GM06990 (cell line): ENCODE measurements around the gene ITGB5.

Experiments used
- DNase-seq: peaks from one replicate; pipeline ENCODE4 v3.0.0-alpha.2; 2011; ENCODE audit not compliant: insufficient read length; ENCODE audit errors: extremely low read depth
- H3K27me3 ChIP-seq: replicated peaks from 2 replicates; pipeline ENCODE4 v1.6.0; 2011; ENCODE audit warnings: low read length; ENCODE audit not compliant: control insufficient read depth, insufficient read depth
- H3K36me3 ChIP-seq: 2 replicates; pipeline ENCODE4 v1.5.1; 2011; ENCODE audit warnings: low read length; ENCODE audit not compliant: control insufficient read depth, insufficient read depth
- H3K4me3 ChIP-seq: replicated peaks from 2 replicates; pipeline ENCODE4 v1.5.1; 2011; ENCODE audit warnings: low read depth, mild to moderate bottlenecking, control low read depth, low read length
- TF ChIP-seq, protein P1 (sequence below): IDR thresholded peaks from 2 replicates; pipeline ENCODE4 v1.5.1; 2011; ENCODE audit warnings: low read length, control low read depth, mild to moderate bottlenecking, inconsistent platforms; ENCODE audit not compliant: insufficient read depth, poor library complexity, severe bottlenecking

Gene ITGB5

GRCh38 chr3:124878561-124879336, 8.4 kb downstream of the ITGB5 start:
- Histone ChIP-seq H3K36me3 (no peaks in the 10 kb centered on the region), H3K4me3 (no peak overlapping the region), H3K27me3 (no peaks in the 10 kb centered on the region)
- TF ChIP-seq, protein P1, sequence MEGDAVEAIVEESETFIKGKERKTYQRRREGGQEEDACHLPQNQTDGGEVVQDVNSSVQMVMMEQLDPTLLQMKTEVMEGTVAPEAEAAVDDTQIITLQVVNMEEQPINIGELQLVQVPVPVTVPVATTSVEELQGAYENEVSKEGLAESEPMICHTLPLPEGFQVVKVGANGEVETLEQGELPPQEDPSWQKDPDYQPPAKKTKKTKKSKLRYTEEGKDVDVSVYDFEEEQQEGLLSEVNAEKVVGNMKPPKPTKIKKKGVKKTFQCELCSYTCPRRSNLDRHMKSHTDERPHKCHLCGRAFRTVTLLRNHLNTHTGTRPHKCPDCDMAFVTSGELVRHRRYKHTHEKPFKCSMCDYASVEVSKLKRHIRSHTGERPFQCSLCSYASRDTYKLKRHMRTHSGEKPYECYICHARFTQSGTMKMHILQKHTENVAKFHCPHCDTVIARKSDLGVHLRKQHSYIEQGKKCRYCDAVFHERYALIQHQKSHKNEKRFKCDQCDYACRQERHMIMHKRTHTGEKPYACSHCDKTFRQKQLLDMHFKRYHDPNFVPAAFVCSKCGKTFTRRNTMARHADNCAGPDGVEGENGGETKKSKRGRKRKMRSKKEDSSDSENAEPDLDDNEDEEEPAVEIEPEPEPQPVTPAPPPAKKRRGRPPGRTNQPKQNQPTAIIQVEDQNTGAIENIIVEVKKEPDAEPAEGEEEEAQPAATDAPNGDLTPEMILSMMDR: no peak
- no peak for DNase-seq

DNA sequence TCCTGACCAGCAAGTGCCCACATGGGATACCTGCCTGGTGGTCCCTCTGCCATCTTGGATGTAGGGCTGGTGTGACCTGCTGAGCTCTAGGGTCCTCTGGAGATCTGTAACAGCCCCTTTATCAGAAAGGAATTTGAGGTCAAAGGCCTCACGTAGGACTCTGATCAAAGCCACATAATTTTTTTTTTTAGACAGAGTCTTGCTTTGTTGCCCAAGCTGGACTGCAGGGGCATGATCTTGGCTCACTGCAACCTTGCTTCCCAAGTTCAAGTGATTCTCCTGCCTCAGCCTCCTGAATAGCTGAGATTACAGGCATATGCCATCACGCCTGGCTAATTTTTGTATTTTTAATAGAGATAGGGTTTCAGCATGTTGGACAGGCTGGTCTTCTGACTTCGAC, 9.5 kb downstream of the ITGB5 start:
- TF ChIP-seq, protein P1: no peak
- Histone ChIP-seq H3K27me3 (no peaks in the 10 kb centered on the region), H3K36me3 (no peaks in the 10 kb centered on the region), H3K4me3 (no peak overlapping the region)
- DNase-seq: no peak

DNA sequence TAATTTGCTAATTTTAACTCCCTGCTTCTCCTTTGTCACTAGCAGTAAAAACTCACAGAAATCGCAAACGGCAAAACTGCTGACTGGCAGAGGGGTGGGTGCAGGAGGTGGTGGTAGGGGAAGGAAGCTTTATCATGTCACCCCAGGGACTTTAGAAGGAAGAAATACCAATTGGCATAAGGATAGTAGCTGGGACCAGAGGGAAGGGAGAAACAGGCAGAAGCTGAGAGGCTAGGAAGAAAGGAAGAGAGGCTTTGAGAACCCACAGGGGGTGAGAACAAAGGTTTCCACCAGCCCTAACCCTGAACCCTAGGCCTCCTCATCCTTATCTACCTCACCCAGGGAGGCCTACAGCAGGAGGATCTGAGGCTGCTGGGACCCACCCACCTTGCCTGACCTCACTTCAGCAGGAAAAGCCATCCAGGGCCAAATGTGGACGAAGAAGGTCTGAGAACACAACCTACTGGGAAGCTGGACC, 10.7 kb downstream of the ITGB5 start:
- no peaks in the 10 kb centered on the region for H3K27me3 ChIP-seq
- no peak for DNase-seq
- no peaks in the 10 kb centered on the region for H3K36me3 ChIP-seq
- no peak overlapping the region for H3K4me3 ChIP-seq
- TF ChIP-seq, protein P1: no peak

DNA sequence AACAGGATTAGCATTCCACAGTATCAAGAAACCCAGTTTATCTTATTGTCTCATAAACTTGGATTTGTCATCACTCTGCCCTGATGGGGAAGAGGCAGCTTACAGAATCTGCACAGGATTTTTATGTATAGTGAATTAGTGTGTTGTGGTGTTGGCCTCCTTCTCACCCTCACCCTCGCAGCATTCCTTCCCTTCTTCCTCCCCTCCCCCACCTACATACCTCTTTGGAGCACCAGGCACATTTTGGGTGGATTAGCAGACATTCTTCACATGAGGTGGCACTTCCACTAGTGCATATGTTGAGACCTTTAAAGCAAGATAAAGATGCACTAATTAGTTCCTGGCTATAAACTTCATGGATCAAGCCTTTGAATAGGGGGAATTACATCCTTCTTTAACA, 13.9 kb downstream of the ITGB5 start:
- no peaks in the 10 kb centered on the region for H3K36me3 ChIP-seq
- no peak overlapping the region for H3K4me3 ChIP-seq
- TF ChIP-seq, protein P1: no peak
- no peak for DNase-seq
- H3K27me3 ChIP-seq: no peaks in the 10 kb centered on the region

GRCh38 chr3:124867511-124867910, 19.7 kb downstream of the ITGB5 start:
- no peak overlapping the region for H3K4me3 ChIP-seq
- TF ChIP-seq, protein P1: no peak
- H3K27me3 ChIP-seq: no peaks in the 10 kb centered on the region
- no peaks in the 10 kb centered on the region for H3K36me3 ChIP-seq
- no peak for DNase-seq
